Omental fat pad (tissue), 4 donors: ENCODE results near the gene FRAS1. TPM values are rescaled to one million over a fixed set of nuclear protein-coding genes. Genes with fewer than 3 reads are reported as not detected.
"Not testable (repeated sequence)": the region's sequence is repeated elsewhere in the genome, so short reads cannot be mapped to it uniquely, and the experiment has no call there.

Source experiments
- ATAC-seq: fragments of 150-250 bp; one replicate; pipeline ENCODE4 v1.9.1; 2016; ENCODE audit warnings: mild to moderate bottlenecking, moderate library complexity; ENCODE audit not compliant: low FRiP score
- DNase-seq: peaks from one replicate; pipeline ENCODE4 v3.0.0-alpha.2; 2019; ENCODE audit warnings: low spot score
- total RNA-seq, 4 donors: library from RNA; depleted of rRNA; stranded (reverse); fragments of >200 nt; gene quantifications; one replicate each; pipeline ENCODE4 v1.1.0, GENCODE V29; 2016
- TF ChIP-seq, protein P1 (sequence below), 3 donors: fragments of 450-650 bp; IDR thresholded peaks; one replicate each; pipeline ENCODE4 v1.5.1; 2016 to 2017; ENCODE audit warnings: antibody characterized with exemption in 3 of 3, mild to moderate bottlenecking in 3 of 3, moderate library complexity in 2 of 3

The FRAS1 gene
- total RNA-seq, 4 donors from 2014 or later = 0.47 to 40.5 (median 7.7) TPM

DNA sequence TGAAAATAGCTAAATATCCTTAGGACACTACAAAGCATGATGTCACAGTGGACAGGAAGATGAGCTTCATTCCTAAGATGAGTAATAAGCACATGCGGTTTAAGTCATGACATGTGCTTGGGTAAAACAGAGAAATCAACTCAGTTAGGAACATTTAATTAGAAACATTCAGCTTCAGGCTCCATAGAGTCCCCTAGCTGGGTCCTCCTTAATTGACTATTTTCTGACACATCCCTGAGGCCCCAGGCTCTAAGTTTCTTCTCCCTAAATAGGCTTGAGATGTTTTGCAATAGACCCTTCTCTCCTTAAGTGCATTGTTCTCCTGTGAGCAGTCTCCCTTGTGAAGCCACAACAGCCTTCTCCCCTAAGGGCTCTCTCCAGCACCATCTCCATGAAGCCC, 424.1 kb downstream of the FRAS1 start:
- DNase-seq (no peak), ATAC-seq (peak; percentile 34)
- TF ChIP-seq, protein P1, sequence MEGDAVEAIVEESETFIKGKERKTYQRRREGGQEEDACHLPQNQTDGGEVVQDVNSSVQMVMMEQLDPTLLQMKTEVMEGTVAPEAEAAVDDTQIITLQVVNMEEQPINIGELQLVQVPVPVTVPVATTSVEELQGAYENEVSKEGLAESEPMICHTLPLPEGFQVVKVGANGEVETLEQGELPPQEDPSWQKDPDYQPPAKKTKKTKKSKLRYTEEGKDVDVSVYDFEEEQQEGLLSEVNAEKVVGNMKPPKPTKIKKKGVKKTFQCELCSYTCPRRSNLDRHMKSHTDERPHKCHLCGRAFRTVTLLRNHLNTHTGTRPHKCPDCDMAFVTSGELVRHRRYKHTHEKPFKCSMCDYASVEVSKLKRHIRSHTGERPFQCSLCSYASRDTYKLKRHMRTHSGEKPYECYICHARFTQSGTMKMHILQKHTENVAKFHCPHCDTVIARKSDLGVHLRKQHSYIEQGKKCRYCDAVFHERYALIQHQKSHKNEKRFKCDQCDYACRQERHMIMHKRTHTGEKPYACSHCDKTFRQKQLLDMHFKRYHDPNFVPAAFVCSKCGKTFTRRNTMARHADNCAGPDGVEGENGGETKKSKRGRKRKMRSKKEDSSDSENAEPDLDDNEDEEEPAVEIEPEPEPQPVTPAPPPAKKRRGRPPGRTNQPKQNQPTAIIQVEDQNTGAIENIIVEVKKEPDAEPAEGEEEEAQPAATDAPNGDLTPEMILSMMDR (IDR thresholded peaks at IDR 0.05) = no peak

DNA sequence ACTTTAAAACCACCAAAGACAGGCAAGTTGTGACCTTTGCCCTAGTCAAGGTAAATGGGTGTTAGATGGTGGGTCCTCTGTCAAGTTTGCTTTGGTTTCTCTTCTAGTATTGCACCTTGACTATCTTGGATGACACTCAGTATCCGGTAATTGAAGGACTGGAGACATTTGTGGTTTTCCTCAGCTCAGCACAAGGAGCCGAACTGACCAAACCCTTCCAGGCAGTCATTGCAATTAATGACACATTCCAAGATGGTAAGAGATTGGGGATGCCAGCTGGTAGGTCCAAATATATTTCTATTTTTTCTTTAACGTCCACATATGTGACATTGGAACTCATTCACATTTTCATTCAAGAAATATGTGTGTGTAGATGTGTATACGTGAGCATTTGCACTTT, 425.2 kb downstream of the FRAS1 start:
- ATAC-seq (no peak), DNase-seq (no peak)
- TF ChIP-seq, protein P1 (IDR thresholded peaks at IDR 0.05) = no peak

DNA sequence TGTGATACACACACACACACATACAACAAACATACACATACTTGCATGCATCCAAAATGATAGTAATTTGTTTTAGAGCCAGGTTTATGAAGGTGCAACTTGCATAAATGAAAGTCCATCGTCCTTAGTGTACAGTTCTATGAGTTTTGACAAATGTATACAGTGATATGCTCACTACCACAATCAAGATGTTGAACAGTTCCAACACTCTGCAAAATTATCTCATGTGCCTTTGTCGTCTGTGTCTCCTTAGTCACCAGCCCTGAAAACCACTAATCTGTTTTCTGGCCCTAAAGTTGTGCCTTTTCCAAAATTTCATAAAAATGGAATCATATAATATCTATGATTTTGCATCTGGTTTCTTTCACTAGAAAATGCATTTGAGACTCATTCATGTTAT, 426.7 kb downstream of the FRAS1 start:
- DNase-seq (no peak), ATAC-seq (no peak)
- TF ChIP-seq, protein P1 (IDR thresholded peaks at IDR 0.05) = no peak

DNA sequence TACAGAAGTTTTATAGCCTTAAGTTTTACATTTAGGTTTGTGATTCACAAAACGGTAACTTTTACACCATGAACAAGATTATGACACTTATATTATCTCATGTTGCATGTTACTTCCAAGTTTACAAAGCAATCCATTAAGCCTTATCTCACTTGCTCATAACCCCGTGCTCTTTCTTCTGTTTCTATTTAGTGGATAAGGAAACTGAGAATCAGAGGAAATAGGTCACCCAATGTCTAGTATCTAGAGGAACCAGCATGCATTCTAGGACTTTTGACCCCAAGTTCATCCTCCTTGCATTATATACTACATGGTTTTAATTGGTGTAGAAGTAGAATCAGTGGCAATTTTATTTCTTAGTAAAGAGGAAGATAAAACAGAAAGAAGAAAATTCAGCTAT, 427.5 kb downstream of the FRAS1 start:
- no peak for DNase-seq
- TF ChIP-seq, protein P1 (IDR thresholded peaks at IDR 0.05) = no peak
- ATAC-seq = no peak

DNA sequence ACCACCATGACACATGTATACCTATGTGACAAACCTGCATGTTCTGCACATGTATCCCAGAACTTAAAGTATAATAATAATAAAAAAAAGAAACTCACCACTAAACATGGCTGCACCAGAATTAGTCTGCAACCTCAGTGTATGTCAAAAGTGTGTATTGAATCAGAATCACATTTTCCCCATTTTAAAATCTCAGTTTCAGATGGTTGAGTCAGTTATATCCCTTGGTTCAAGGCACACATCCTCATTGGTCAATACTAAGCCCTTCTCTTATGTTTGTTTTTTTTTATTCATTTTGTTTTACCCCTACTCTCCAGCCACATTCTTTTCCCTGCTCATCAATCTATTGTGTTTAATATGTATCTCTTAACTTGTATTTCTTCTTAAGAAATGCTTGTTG, 436.6 kb downstream of the FRAS1 start:
- no peak for ATAC-seq
- no peak for DNase-seq
- TF ChIP-seq, protein P1 (IDR thresholded peaks at IDR 0.05) = no peak

DNA sequence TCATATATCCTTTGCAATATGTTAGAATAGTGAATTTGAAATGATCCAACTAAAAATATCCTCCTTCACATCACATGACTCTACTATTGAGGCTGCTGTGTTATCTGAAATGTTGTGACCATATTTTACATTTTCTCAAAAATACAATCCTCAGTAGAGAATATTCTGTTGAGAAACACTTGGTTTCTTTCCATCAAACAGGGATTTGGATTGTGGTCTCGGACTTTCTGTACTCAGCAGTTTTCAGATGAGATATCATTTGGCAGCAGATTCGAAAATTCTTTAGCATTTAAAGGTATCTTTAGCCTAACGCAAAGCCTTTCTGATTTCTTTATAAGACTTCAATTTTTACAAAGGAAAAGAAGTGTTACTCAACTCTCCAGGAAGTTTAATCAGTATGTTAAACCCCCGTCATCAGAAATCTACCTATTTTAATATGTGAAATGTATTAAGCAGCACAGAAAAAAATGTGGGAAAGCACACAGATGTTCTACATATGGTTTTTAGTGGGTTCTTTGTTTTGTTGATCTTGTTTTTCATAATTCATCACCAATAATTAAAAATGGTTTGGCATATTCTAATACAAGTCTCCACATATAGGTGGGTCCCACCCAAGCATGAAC, 439.0 kb downstream of the FRAS1 start:
- ATAC-seq = peak; percentile 62
- TF ChIP-seq, protein P1 (IDR thresholded peaks at IDR 0.05) = no peak

DNA sequence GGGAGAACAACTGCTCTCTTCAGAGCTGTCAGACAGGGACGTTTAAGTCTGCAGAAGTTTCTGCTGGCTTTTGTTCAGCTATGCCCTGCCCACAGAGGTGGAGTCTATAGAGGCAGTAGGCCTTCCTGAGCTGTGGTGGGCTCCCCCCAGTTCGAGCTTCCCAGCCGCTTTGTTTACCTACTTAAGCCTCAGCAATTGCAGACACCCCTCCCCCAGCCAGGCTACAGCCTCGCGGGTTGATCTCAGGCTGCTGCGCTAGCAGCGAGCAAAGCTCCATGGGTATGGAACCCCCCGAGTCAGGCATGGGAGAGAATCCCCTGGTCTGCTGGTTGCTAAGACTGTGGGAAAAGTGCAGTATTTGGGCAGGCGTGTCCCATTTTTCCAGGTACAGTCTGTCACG, 449.1 kb downstream of the FRAS1 start:
- ATAC-seq = not testable (repeated sequence)

More for the DNA sequence above, 439.0 kb downstream of the FRAS1 start:
- no peak for DNase-seq

More for the DNA sequence above, 449.1 kb downstream of the FRAS1 start:
- DNase-seq = not testable (repeated sequence)
